ENCODE data around the gene RIMBP2. TPM values are rescaled to one million over a fixed set of nuclear protein-coding genes. Genes with fewer than 3 reads are reported as not detected.

RIMBP2 gene
- total and polyA plus RNA-seq, 2 experiments from 2014 or later = not detected

- Histone ChIP-seq H3K9me2 (ENCODE audit: insufficient read depth) (no peaks in the 10 kb centered on the region), H3K9me3 (ENCODE audit: low read depth) (no peaks in the 10 kb centered on the region), H3K9ac (no peak overlapping the region), H3K4me2 (ENCODE audit: unreplicated experiment) (no peak overlapping the region), H3F3A (ENCODE audit: insufficient read depth) (no peaks in the 10 kb centered on the region), H3K27ac (no peak overlapping the region), H3K27me3 (replicated peaks; ENCODE audit: insufficient read depth) (no peaks in the 10 kb centered on the region), H3K36me3 (ENCODE audit: low read depth) (no peaks in the 10 kb centered on the region), H4K20me1 (ENCODE audit: insufficient read depth) (no peaks in the 10 kb centered on the region), H3K4me3 (no peak overlapping the region), H2AFZ (no peak overlapping the region), H3K4me1 (ENCODE audit: insufficient read depth) (no peaks in the 10 kb centered on the region), H3K79me2 (ENCODE audit: insufficient read depth) (no peaks in the 10 kb centered on the region)
- WGBS, 2 experiments (ENCODE audit: low coverage in 1 of 2, low lambda C conversion rate in 2 of 2, missing lambda C conversion rate in 2 of 2) = 58 to 60% methylated on average over 23 of the region's 23 CpGs
- in situ Hi-C loops (cut with MboI) = no loop called here
- TF ChIP-seq EZH2phosphoT487 (IDR thresholded peaks at IDR 0.05; ENCODE audit: insufficient read depth, low read depth) (no peak), EZH2 (IDR thresholded peaks at IDR 0.05; ENCODE audit: insufficient read depth, poor library complexity, severe bottlenecking) (no peak)
- no peak for DNase-seq
These were observed 236.5 kb downstream of the RIMBP2 start for GRCh38 chr12:130479401-130480125.

DNA sequence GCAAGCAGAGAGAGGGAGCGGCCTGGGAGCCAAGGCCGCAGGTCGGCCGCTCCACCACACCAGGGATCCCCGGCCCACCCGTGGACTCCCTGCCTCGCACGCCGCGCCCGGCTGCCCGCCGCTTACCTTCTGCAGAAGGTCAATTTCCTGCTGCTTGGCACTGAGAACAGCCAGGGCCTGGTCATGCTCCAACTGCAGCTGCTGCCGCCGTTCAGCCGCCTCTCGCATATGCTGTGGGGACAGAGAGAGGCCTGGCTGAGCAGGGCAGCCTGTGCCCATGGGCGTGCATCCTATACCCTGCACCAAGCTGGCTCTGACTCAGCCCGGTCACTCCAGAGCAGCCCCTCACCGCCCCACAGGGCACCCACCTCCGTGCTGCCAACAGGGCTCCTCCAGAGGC is 237.3 kb downstream of the RIMBP2 start:
- no peaks in the 10 kb centered on the region for H3K9me2 ChIP-seq (ENCODE audit: insufficient read depth)
- no peaks in the 10 kb centered on the region for H3K4me1 ChIP-seq (ENCODE audit: insufficient read depth)
- DNase-seq = no peak
- no peaks in the 10 kb centered on the region for H3F3A ChIP-seq (ENCODE audit: insufficient read depth)
- in situ Hi-C loops (cut with MboI) = no loop called here
- no peak overlapping the region for H3K9ac ChIP-seq
- no peaks in the 10 kb centered on the region for H3K36me3 ChIP-seq (ENCODE audit: low read depth)
- WGBS, 2 experiments (ENCODE audit: low coverage in 1 of 2, low lambda C conversion rate in 2 of 2, missing lambda C conversion rate in 2 of 2) = 77 to 85% methylated on average over 17 to 21 of the region's 21 CpGs
- H3K27ac ChIP-seq = no peak overlapping the region
- no peak overlapping the region for H3K4me3 ChIP-seq
- no peak overlapping the region for H3K4me2 ChIP-seq (ENCODE audit: unreplicated experiment)
- no peaks in the 10 kb centered on the region for H3K27me3 ChIP-seq (replicated peaks; ENCODE audit: insufficient read depth)
- H4K20me1 ChIP-seq (ENCODE audit: insufficient read depth) = no peaks in the 10 kb centered on the region
- no peaks in the 10 kb centered on the region for H3K79me2 ChIP-seq (ENCODE audit: insufficient read depth)
- no peak for TF ChIP-seq EZH2 (IDR thresholded peaks at IDR 0.05; ENCODE audit: insufficient read depth, poor library complexity, severe bottlenecking)
- no peak for TF ChIP-seq EZH2phosphoT487 (IDR thresholded peaks at IDR 0.05; ENCODE audit: insufficient read depth, low read depth)
- no peaks in the 10 kb centered on the region for H3K9me3 ChIP-seq (ENCODE audit: low read depth)
- no peak overlapping the region for H2AFZ ChIP-seq

DNA sequence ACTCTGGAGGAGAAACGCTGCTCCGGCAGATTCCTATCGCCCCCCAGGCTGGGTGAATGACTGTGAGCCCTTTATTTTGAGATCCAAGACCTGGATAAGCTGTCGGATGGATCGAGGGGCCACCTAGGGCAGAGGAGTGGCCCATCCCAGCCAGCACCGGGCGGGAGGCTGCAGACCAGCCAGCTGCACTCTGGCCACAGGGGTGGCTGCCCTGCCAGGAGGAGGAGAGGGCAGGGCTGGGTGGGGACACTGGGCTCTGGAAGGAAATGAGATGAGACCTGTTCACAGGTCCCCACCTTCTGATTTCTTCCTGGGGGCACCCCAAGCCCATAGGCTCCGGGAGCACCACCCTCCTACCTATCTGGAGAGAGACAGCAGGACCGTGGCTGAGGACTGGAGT is 238.4 kb downstream of the RIMBP2 start:
- Histone ChIP-seq H3K9ac (no peak overlapping the region), H3K4me1 (ENCODE audit: insufficient read depth) (no peaks in the 10 kb centered on the region), H3K27me3 (replicated peaks; ENCODE audit: insufficient read depth) (no peaks in the 10 kb centered on the region), H3K9me3 (ENCODE audit: low read depth) (no peaks in the 10 kb centered on the region), H4K20me1 (ENCODE audit: insufficient read depth) (no peaks in the 10 kb centered on the region), H3K27ac (no peak overlapping the region), H3K4me3 (no peak overlapping the region), H3K79me2 (ENCODE audit: insufficient read depth) (no peaks in the 10 kb centered on the region), H3K36me3 (ENCODE audit: low read depth) (no peaks in the 10 kb centered on the region), H3K4me2 (ENCODE audit: unreplicated experiment) (no peak overlapping the region), H2AFZ (no peak overlapping the region), H3K9me2 (ENCODE audit: insufficient read depth) (no peaks in the 10 kb centered on the region), H3F3A (ENCODE audit: insufficient read depth) (no peaks in the 10 kb centered on the region)
- in situ Hi-C loops (cut with MboI) = no loop called here
- no peak for TF ChIP-seq EZH2phosphoT487 (IDR thresholded peaks at IDR 0.05; ENCODE audit: insufficient read depth, low read depth)
- TF ChIP-seq EZH2 (IDR thresholded peaks at IDR 0.05; ENCODE audit: insufficient read depth, poor library complexity, severe bottlenecking) = no peak
- 30 to 32% methylated on average over 9 of the region's 9 CpGs for WGBS, 2 experiments (ENCODE audit: low coverage in 1 of 2, low lambda C conversion rate in 2 of 2, missing lambda C conversion rate in 2 of 2)
- DNase-seq = no peak

- DNase-seq = no peak
- in situ Hi-C loops (cut with MboI) = no loop called here
- no peak overlapping the region for H3K27ac ChIP-seq
- H3K36me3 ChIP-seq (ENCODE audit: low read depth) = no peaks in the 10 kb centered on the region
- no peak overlapping the region for H3K4me3 ChIP-seq
- H3F3A ChIP-seq (ENCODE audit: insufficient read depth) = no peaks in the 10 kb centered on the region
- TF ChIP-seq EZH2phosphoT487 (IDR thresholded peaks at IDR 0.05; ENCODE audit: insufficient read depth, low read depth) = no peak
- no peak for TF ChIP-seq EZH2 (IDR thresholded peaks at IDR 0.05; ENCODE audit: insufficient read depth, poor library complexity, severe bottlenecking)
- 56 to 57% methylated on average over 12 of the region's 12 CpGs for WGBS, 2 experiments (ENCODE audit: low coverage in 1 of 2, low lambda C conversion rate in 2 of 2, missing lambda C conversion rate in 2 of 2)
- no peaks in the 10 kb centered on the region for H4K20me1 ChIP-seq (ENCODE audit: insufficient read depth)
- no peaks in the 10 kb centered on the region for H3K79me2 ChIP-seq (ENCODE audit: insufficient read depth)
- H3K9me3 ChIP-seq (ENCODE audit: low read depth) = no peaks in the 10 kb centered on the region
- no peaks in the 10 kb centered on the region for H3K4me1 ChIP-seq (ENCODE audit: insufficient read depth)
- no peak overlapping the region for H3K4me2 ChIP-seq (ENCODE audit: unreplicated experiment)
- no peaks in the 10 kb centered on the region for H3K9me2 ChIP-seq (ENCODE audit: insufficient read depth)
- no peak overlapping the region for H2AFZ ChIP-seq
- H3K9ac ChIP-seq = no peak overlapping the region
- H3K27me3 ChIP-seq (replicated peaks; ENCODE audit: insufficient read depth) = no peaks in the 10 kb centered on the region
These were observed 238.8 kb downstream of the RIMBP2 start for GRCh38 chr12:130477266-130477665.
